Stimulated activated CD4-positive, alpha-beta T cell treated with anti-CD3 and anti-CD28 coated beads, TNF-alpha, amount 100 ng/mL, for 48 hours (primary cell): ENCODE results near the gene KLHDC7B.

Source experiments
- DNase-seq, 3 donors: peaks; one replicate each; pipeline ENCODE4 v3.0.0-alpha.2; 2020; ENCODE audit warnings: low read depth in 3 of 3

Gene KLHDC7B

DNA sequence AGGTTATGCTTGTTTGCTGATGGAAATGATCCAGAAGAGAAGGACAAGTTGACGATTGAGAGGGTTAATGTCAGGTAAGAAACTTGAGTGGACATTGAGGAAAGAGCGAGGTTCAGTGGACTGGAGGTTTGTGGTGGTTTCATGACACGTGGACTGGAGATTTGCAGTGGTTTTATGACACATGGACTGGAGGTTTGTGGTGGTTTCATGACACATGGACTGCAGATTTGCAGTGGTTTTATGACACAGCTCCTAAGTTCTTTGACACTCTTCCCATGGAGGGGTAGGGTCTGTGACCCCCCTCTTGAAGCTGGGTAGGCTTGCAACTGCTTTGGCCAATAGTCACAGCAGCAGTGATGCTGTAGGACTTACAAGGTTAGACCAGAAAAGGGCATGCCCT lies 49.5 kb downstream of the KLHDC7B start:
- no peak for DNase-seq

DNA sequence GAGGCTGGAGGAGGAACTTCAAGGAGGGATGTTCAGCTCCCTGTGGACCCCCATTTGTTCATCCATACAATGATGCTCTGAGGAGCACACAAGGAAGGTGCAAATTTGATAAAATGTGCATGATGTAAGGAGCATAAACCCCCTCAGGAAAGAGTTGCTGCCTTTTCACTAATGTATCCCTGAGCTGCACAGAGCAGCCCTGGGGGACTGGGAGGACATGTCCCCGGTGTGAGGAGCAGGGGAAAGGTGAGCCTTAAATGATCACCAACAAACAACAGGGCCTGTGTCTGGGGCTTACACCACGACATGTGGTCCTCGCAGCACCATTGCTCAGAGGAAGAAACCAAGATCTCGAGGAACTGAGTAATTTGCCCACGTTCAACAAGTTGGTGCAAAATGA lies 51.4 kb downstream of the KLHDC7B start:
- no peak for DNase-seq

DNA sequence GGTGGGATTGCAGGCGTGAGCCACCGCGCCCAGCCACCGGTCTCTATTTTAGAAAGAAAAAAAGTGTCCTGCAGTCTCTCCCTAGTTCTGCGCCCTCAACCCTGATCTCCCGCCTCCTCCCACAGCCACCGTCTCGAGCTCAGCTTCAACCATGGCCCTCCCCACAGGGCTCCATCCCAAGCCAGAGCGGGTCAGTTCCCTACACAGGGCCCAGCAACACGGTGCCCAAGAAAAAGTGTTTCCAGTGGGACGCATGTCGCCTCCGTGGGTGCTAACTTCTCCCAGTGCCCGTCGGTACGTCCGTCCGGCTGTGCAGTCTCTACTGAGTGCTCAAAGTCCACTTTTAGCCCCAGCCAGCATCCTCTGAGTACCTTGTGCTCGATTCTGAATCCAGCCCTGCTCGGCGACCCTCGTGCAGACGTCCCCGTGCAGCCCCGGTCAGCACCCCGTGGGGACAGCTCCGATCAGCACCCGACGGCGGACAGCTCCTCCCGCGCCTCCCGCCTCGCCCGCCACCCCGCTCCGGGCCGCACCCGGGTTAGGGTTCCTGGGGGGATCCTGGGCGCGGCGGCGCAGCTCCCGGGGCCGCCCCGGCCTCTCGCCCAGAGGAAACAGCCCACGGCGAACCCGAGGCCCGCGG lies 54.2 kb downstream of the KLHDC7B start:
- peak in 1 of 3 donors; percentile 59 for DNase-seq

DNA sequence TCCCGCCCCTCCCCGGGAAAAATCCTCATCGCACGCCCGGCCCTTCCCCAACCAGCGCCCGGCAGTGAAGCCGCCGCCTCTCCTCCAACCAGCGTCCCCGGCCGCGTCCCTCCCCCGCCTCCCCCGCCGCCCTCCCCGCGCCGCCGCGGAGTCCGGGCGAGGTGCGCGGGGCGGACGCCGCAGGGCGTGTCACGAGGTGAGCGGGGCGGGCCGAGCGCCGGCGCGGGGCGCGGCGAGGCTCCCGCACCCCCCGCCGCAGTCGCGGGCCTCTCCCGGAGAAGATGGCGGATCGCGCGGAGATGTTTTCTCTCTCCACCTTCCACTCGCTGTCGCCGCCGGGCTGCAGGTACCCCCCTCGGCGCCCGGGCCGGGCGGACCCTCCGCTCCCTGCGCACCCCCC lies 54.8 kb downstream of the KLHDC7B start, which contains the start of gene MAPK8IP2:
Gene MAPK8IP2, plus strand, starts transcription at position 256 of the 400 bp plus-strand sequence. Its CDS starts 26 bp downstream, at position 282.
- no peak for DNase-seq
